H9 (cell line): ENCODE measurements around the gene SCAF1. TPM values are rescaled to one million over a fixed set of nuclear protein-coding genes. Genes with fewer than 3 reads are reported as not detected.

Experiments used
- DNase-seq: peaks from one replicate; pipeline ENCODE4 v3.0.0-alpha.2; 2017
- H2AFZ ChIP-seq: one replicate; pipeline ENCODE4 v1.6.1; 2013; ENCODE audit warnings: mild to moderate bottlenecking, low read length, control low read depth, moderate library complexity
- H2AK5ac ChIP-seq: 2 replicates; pipeline ENCODE4 v1.6.1; 2013; ENCODE audit warnings: low read length, control low read depth, mixed read lengths; ENCODE audit not compliant: insufficient read length
- H2BK120ac ChIP-seq: one replicate; pipeline ENCODE4 v1.6.1; 2013; ENCODE audit warnings: low read depth, mild to moderate bottlenecking, low read length, control low read depth, inconsistent platforms; ENCODE audit not compliant: poor library complexity, severe bottlenecking
- H2BK12ac ChIP-seq: 2 replicates; pipeline ENCODE4 v1.6.1; 2013; ENCODE audit warnings: low read length, control low read depth, mixed read lengths, low read depth; ENCODE audit not compliant: insufficient read length
- H2BK15ac ChIP-seq: 2 replicates; pipeline ENCODE4 v1.6.1; 2013; ENCODE audit warnings: low read depth, low read length, control low read depth
- H2BK20ac ChIP-seq: one replicate; pipeline ENCODE4 v1.6.1; 2013; ENCODE audit warnings: low read depth, mild to moderate bottlenecking, low read length, control low read depth, inconsistent platforms; ENCODE audit not compliant: poor library complexity, severe bottlenecking
- H2BK5ac ChIP-seq: 2 replicates; pipeline ENCODE4 v1.6.1; 2013; ENCODE audit warnings: low read length, control low read depth, mixed read lengths; ENCODE audit not compliant: insufficient read length
- H3K14ac ChIP-seq: 2 replicates; pipeline ENCODE4 v1.6.1; 2013; ENCODE audit warnings: low read length, control low read depth; ENCODE audit not compliant: insufficient read depth
- H3K18ac ChIP-seq: 2 replicates; pipeline ENCODE4 v1.6.1; 2013; ENCODE audit warnings: low read depth, mild to moderate bottlenecking, mixed read lengths, low read length, control low read depth; ENCODE audit not compliant: insufficient read length
- H3K23ac ChIP-seq: 2 replicates; pipeline ENCODE4 v1.6.1; 2013; ENCODE audit warnings: low read length, control low read depth, mixed read lengths, low read depth; ENCODE audit not compliant: insufficient read length
- H3K23me2 ChIP-seq: 2 replicates; pipeline ENCODE4 v1.6.1; 2013; ENCODE audit warnings: low read depth, mild to moderate bottlenecking, mixed read lengths, low read length, control low read depth; ENCODE audit not compliant: insufficient read length, poor library complexity, severe bottlenecking
- H3K27ac ChIP-seq: 2 replicates; pipeline ENCODE4 v1.5.1; 2013; ENCODE audit warnings: low read length, control low read depth, mixed read lengths, low read depth; ENCODE audit not compliant: insufficient read length
- H3K27me3 ChIP-seq: 2 replicates; pipeline ENCODE4 v1.6.1; 2013; ENCODE audit warnings: low read length, control low read depth, inconsistent platforms; ENCODE audit not compliant: insufficient read depth
- H3K4ac ChIP-seq: 2 replicates; pipeline ENCODE4 v1.6.1; 2013; ENCODE audit warnings: low read depth, mild to moderate bottlenecking, control low read depth, inconsistent platforms, low read length, moderate library complexity
- H3K4me1 ChIP-seq: 2 replicates; pipeline ENCODE4 v1.6.1; 2013; ENCODE audit warnings: low read length, control low read depth, inconsistent platforms; ENCODE audit not compliant: insufficient read depth
- H3K4me2 ChIP-seq: 2 replicates; pipeline ENCODE4 v1.6.1; 2013; ENCODE audit warnings: low read length, control low read depth, mixed read lengths; ENCODE audit not compliant: insufficient read length, insufficient read depth
- H3K56ac ChIP-seq: 2 replicates; pipeline ENCODE4 v1.6.1; 2013; ENCODE audit warnings: low read depth, mild to moderate bottlenecking, mixed read lengths, low read length, control low read depth; ENCODE audit not compliant: insufficient read length
- H3K79me1 ChIP-seq: 2 replicates; pipeline ENCODE4 v1.6.1; 2013; ENCODE audit warnings: low read depth, mild to moderate bottlenecking, moderate library complexity, low read length, control low read depth, inconsistent platforms; ENCODE audit not compliant: insufficient read depth, poor library complexity, severe bottlenecking
- H3K79me2 ChIP-seq: 2 replicates; pipeline ENCODE4 v1.6.1; 2013; ENCODE audit warnings: low read length, control low read depth, inconsistent platforms; ENCODE audit not compliant: insufficient read depth
- H3K9ac ChIP-seq: 2 replicates; pipeline ENCODE4 v1.6.1; 2013; ENCODE audit warnings: low read length, control low read depth, mixed read lengths; ENCODE audit not compliant: insufficient read length; ENCODE audit errors: extremely low read depth
- H3K9me3 ChIP-seq: one replicate; pipeline ENCODE4 v1.6.1; 2013; ENCODE audit warnings: low read depth, low read length, inconsistent platforms; ENCODE audit not compliant: control insufficient read depth
- H3T11ph ChIP-seq: one replicate; pipeline ENCODE4 v1.6.1; 2013; ENCODE audit warnings: mild to moderate bottlenecking, low read length, control low read depth, inconsistent platforms
- H4K20me1 ChIP-seq: one replicate; pipeline ENCODE4 v1.6.1; 2013; ENCODE audit not compliant: control insufficient read depth, insufficient read length, insufficient read depth
- H4K5ac ChIP-seq: 2 replicates; pipeline ENCODE4 v1.6.1; 2013; ENCODE audit warnings: low read depth, mild to moderate bottlenecking, mixed read lengths, low read length, control low read depth; ENCODE audit not compliant: insufficient read length
- H4K8ac ChIP-seq: replicated peaks from 2 replicates; pipeline ENCODE4 v1.6.1; 2013; ENCODE audit warnings: low read length, control low read depth, mixed read lengths, low read depth; ENCODE audit not compliant: insufficient read length
- H4K91ac ChIP-seq: 2 replicates; pipeline ENCODE4 v1.6.1; 2013; ENCODE audit warnings: low read depth, mild to moderate bottlenecking, moderate library complexity, mixed read lengths, low read length, control low read depth; ENCODE audit not compliant: insufficient read length
- H3K27ac Mint-ChIP-seq, 3 experiments: 2 replicates in 2 of 3; 3 replicates in 1 of 3; pipeline ENCODE4 v1.8.0; 2020 to 2021; ENCODE audit warnings: mixed read lengths in 3 of 3, mild to moderate bottlenecking in 1 of 3, moderate library complexity in 1 of 3
- H3K27me3 Mint-ChIP-seq: 2 replicates; pipeline ENCODE4 v1.8.0; 2021; ENCODE audit warnings: low read depth, mild to moderate bottlenecking, moderate library complexity, mixed read lengths
- H3K36me3 Mint-ChIP-seq, 3 experiments: 2 replicates in 2 of 3; 3 replicates in 1 of 3; pipeline ENCODE4 v1.8.0; 2020 to 2021; ENCODE audit warnings: low read depth in 3 of 3, mixed read lengths in 3 of 3; ENCODE audit not compliant: insufficient read depth in 1 of 3
- H3K4me1 Mint-ChIP-seq, 2 experiments: 2 replicates each; pipeline ENCODE4 v1.8.0; 2020; ENCODE audit warnings: mixed read lengths in 2 of 2
- H3K4me3 Mint-ChIP-seq, 2 experiments: 2 replicates in 1 of 2; 3 replicates in 1 of 2; pipeline ENCODE4 v1.8.0; 2020 to 2021; ENCODE audit warnings: mild to moderate bottlenecking in 2 of 2, mixed read lengths in 2 of 2, moderate library complexity in 1 of 2
- H3K9me3 Mint-ChIP-seq, 2 experiments: 2 replicates in 1 of 2; 3 replicates in 1 of 2; pipeline ENCODE4 v1.8.0; 2020; ENCODE audit warnings: mild to moderate bottlenecking in 2 of 2, mixed read lengths in 2 of 2, moderate library complexity in 1 of 2
- WGBS: extraction: QIAGEN DNeasy Blood & Tissue Kit; methylation state at CpG from one replicate; pipeline ENCODE4 v1.1.7; 2013; ENCODE audit warnings: missing lambda C conversion rate, low lambda C conversion rate, mixed read lengths; ENCODE audit not compliant: insufficient read length; ENCODE audit errors: extremely low coverage; 5-methylcytosine and 5-hydroxymethylcytosine counted together
- total RNA-seq: library from RNA; stranded (reverse); gene quantifications from 2 replicates; pipeline ENCODE4 v1.2.1, GENCODE V29; 2021
- TF ChIP-seq, protein P1 (sequence below): fragments of 200-600 bp; sonication (generic); conservative IDR thresholded peaks from 3 replicates; pipeline ENCODE4 v1.8.0; 2021; ENCODE audit warnings: antibody characterized with exemption, mild to moderate bottlenecking

SCAF1 gene
- total RNA-seq, 1 experiment from 2014 or later, result 85.3 TPM

DNA sequence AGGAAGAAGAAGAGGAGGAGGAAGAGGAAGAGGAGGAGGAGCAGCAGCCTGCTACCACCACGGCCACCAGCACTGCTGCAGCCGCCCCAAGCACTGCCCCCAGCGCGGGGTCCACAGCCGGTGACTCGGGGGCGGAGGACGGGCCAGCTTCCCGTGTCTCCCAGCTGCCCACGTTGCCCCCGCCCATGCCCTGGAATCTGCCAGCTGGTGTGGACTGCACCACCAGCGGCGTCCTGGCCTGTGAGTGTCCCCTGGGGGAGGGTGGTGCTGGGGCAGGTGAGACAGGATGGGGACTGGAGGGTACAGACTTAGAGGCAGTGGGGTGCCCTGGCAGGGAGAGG is 11.4 kb downstream of the SCAF1 start:
- no peak overlapping the region for H3T11ph ChIP-seq
- no peak overlapping the region for H3K9ac ChIP-seq
- H2BK120ac ChIP-seq, result no peak overlapping the region
- H2BK5ac ChIP-seq, result no peak overlapping the region
- H3K14ac ChIP-seq, result no peak overlapping the region
- H3K4me1 ChIP-seq, result no peaks in the 10 kb centered on the region
- no peak overlapping the region for H2BK15ac ChIP-seq
- no peak for DNase-seq
- no peak overlapping the region for H2BK12ac ChIP-seq
- no peaks in the 10 kb centered on the region for H3K27me3 ChIP-seq
- TF ChIP-seq, protein P1, sequence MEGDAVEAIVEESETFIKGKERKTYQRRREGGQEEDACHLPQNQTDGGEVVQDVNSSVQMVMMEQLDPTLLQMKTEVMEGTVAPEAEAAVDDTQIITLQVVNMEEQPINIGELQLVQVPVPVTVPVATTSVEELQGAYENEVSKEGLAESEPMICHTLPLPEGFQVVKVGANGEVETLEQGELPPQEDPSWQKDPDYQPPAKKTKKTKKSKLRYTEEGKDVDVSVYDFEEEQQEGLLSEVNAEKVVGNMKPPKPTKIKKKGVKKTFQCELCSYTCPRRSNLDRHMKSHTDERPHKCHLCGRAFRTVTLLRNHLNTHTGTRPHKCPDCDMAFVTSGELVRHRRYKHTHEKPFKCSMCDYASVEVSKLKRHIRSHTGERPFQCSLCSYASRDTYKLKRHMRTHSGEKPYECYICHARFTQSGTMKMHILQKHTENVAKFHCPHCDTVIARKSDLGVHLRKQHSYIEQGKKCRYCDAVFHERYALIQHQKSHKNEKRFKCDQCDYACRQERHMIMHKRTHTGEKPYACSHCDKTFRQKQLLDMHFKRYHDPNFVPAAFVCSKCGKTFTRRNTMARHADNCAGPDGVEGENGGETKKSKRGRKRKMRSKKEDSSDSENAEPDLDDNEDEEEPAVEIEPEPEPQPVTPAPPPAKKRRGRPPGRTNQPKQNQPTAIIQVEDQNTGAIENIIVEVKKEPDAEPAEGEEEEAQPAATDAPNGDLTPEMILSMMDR, result no peak
- no peak overlapping the region for H4K8ac ChIP-seq
- no CpG with 5 or more reads among the region's 13 CpGs for WGBS
- no peak overlapping the region for H4K5ac ChIP-seq
- Mint-ChIP-seq H3K36me3 (peaks cover 27 to 78% (median 70%) of the 10 kb centered on the region in 3 experiments), H3K4me1 (peaks cover 19 to 21% of the 10 kb centered on the region in 2 experiments), H3K27ac (0 out of 7 replicates have a peak overlapping the region, but pooled peaks of 1 of the 3 experiments have one; percentile 28), H3K27me3 (no peaks in the 10 kb centered on the region), H3K9me3 (no peaks in the 10 kb centered on the region; a peak in 1 of 5 replicates), H3K4me3 (no peak overlapping the region)
- H3K23ac ChIP-seq, result no peak overlapping the region
- H3K79me1 ChIP-seq, result no peaks in the 10 kb centered on the region
- no peak overlapping the region for H4K91ac ChIP-seq
- H2BK20ac ChIP-seq, result no peak overlapping the region
- no peak overlapping the region for H3K18ac ChIP-seq
- H3K79me2 ChIP-seq, result no peaks in the 10 kb centered on the region
- H4K20me1 ChIP-seq, result no peaks in the 10 kb centered on the region
- no peak overlapping the region for H3K4me2 ChIP-seq
- no peak overlapping the region for H3K27ac ChIP-seq
- H3K23me2 ChIP-seq, result no peaks in the 10 kb centered on the region
- H2AK5ac ChIP-seq, result no peak overlapping the region
- no peak overlapping the region for H3K56ac ChIP-seq
- no peak overlapping the region for H3K4ac ChIP-seq
- H2AFZ ChIP-seq, result no peak overlapping the region
- H3K9me3 ChIP-seq, result no peaks in the 10 kb centered on the region
